Measurements from ENCODE around the gene PRSS33.
A peak's percentile ranks its signal among the peaks of the same experiment; 100 is the strongest.

Gene PRSS33

GRCh38 chr16:2777903-2778629, 9.3 kb downstream of the PRSS33 start:
- no peak for DNase-seq (ENCODE audit: low read depth in 4 of 4, low spot score in 1 of 4)

DNA sequence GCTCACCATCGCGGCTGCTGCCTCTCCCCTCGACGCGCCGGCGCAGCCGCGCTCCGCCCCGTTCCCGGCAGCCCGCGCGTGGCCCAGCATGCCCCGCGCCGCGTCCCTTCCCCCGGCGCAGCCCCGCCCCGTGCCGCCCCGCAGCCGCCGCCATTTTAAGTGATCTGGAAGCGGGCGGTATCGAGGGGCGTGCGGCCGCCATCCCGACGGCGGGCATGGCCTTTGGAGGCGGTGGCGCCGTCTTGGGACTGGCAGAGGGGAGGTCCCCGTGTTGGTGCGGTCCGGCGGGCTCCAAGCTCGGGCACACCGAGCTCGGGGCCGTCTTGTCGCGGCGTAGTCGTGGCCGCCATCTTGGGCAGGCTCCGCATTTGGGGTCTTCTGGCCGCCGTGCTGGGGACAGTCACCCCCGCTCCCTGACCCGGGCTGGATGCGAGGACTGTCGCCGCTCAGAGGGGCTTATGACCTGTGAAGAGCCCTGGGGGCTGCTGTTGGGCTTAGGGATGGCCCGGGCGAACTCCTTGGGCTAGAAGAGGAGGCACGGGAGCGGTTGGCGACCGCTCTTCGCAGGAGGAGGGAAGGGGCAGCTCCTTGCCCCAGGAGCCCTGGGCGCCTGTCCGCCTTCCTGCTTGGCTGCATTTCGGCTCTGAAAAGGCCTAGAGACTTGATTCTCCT, 10.0 kb downstream of the PRSS33 start, which contains the start of gene ELOB:
ELOB (minus strand) TSS at position 50 of the 672 bp plus-strand sequence; CDS start at position 9, 41 bp downstream.
- peak; percentile 74 to 83 (median 80) for DNase-seq (ENCODE audit: low read depth in 4 of 4, low spot score in 1 of 4)

DNA sequence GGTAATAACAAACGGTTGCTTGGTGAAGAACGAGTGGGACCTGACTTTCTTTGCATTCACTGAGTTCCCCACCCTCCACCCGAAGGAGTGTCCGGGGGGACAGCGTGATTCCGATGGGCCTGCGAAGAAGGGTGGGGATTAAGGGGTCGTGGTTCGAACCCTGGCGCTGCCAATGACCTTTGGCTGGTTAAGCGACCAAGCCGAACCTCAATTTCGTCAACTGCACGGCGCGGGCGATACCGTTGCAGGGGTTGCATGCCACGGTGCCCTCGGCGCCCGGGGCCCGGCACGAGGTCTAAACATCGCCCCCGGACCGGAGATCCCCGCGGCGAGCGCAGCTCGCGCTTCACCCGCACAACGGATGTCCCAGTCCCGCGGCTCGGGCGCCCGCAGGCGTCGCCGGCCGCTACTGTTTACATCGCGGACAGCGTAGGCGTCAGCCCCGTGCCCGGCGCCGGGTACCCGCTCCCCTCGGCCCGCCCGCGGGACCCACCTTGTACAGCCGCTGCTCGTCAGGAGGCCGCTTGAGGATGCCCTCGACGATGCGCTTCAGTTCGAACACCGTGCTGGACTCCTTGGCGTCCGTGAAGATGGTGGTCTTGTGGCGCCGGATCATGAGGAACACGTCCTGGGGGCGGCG, 10.7 kb downstream of the PRSS33 start:
- peak in 1 of 4 experiments; percentile 22 for DNase-seq (ENCODE audit: low read depth in 4 of 4, low spot score in 1 of 4)

- DNase-seq (ENCODE audit: low read depth in 4 of 4, low spot score in 1 of 4), result no peak
Measured at GRCh38 chr16:2775765-2776499, 11.4 kb downstream of the PRSS33 start.

GRCh38 chr16:2775131-2775716, 12.1 kb downstream of the PRSS33 start:
- DNase-seq (ENCODE audit: low read depth in 4 of 4, low spot score in 1 of 4), result no peak

- DNase-seq (ENCODE audit: low read depth in 4 of 4, low spot score in 1 of 4), result no peak
Measured at GRCh38 chr16:2774161-2774891, 13.0 kb downstream of the PRSS33 start.

DNA sequence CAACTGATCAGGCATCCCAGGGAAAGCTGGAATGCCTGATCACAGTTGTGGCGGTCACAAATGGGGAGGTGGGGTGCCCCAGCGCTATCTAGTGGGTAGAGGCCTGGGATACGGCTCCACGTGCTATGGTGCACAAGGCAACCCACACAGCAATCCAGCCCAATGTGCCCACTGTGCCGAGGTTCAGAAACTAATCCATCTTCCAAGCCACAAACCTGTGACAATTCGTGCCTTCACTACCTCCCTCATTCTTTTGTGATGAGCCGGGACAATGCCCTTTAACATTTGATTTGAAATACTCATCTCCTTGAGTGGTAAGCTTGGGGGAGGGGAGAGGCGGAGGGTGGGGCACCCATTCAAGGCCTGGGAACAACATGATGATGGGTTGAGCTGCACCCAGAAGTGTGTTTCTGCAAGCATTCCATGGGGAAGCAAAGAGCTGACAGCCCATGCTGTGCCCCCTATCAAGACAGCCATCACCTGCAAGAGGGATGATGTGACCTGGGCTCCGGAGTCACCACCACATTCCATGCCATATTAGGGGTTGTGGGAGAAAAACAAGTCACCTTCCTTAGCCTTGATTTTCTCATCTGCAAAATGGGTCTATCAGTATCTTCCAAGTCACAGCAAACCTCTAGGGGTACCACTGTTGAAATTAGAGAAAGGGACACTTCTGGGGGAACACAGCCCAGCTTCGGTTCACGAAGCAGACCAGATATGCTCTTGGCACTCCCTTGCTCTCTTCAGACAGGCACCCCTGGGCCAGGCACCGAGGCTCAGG, 14.0 kb downstream of the PRSS33 start:
- no peak for DNase-seq (ENCODE audit: low read depth in 4 of 4, low spot score in 1 of 4)

GRCh38 chr16:2771496-2772402, 15.6 kb downstream of the PRSS33 start:
- no peak for DNase-seq (ENCODE audit: low read depth in 4 of 4, low spot score in 1 of 4)

DNA sequence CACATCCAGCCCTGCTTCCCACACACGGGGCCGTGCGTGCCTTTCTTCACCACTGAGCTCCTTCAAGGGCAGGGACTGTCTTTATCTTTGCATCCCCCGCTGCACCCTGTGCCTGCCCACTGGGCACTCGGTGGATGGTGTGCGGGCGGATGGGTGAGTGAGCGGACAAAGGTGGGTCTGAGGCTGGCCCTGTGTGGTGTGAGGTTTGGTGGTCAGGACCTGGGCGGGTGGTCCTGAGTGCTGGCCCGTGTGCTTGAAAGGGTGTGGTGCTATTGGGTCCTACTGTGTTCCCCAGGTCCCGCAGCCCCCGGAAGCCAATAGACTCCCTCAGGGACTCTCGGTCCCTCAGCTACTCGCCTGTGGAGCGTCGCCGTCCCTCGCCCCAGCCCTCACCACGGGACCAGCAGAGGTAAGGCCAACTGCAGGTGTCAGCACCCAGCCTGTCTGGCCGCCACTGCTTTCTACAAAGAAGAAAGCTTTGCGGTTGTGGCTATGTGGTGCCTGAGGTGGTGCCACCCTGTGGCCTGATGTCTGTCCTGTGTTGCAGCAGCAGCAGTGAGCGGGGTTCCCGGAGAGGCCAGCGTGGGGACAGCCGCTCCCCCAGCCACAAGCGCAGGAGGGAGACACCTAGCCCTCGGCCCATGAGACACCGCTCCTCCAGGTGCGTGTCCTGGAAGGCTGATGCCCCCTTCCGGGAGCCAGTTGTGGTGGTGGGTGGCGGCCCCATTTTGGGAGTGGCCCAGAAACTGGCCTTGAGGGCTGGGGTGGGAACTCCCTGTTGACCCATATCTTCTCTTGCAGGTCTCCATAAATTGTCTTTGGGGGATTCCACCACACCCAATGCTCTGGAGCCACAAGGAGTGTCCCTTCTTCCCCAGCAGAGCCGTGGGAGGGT, 17.1 kb downstream of the PRSS33 start:
- no peak for DNase-seq (ENCODE audit: low read depth in 4 of 4, low spot score in 1 of 4)

GRCh38 chr16:2769675-2770056, 17.7 kb downstream of the PRSS33 start:
- DNase-seq (ENCODE audit: low read depth in 4 of 4, low spot score in 1 of 4), result no peak

DNA sequence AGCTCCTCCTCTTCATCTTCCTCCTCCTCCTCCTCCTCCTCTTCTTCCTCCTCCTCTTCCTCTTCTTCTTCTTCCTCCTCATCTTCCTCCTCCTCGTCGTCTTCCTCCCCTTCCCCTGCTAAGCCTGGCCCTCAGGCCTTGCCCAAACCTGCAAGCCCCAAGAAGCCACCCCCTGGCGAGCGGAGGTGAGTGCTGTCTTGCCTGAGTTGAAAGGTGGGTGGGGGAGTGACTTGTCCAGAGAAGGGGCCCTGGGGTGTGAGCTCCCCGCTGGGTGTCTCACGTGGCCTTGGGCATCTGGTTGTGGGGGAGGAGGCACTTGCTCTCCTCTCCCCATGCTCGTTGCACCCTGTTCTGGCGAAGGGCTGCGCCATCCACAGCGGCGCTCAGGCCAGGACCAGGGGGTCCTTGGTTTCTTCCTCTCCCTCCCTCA, 18.2 kb downstream of the PRSS33 start:
- no peak for DNase-seq (ENCODE audit: low read depth in 4 of 4, low spot score in 1 of 4)

DNA sequence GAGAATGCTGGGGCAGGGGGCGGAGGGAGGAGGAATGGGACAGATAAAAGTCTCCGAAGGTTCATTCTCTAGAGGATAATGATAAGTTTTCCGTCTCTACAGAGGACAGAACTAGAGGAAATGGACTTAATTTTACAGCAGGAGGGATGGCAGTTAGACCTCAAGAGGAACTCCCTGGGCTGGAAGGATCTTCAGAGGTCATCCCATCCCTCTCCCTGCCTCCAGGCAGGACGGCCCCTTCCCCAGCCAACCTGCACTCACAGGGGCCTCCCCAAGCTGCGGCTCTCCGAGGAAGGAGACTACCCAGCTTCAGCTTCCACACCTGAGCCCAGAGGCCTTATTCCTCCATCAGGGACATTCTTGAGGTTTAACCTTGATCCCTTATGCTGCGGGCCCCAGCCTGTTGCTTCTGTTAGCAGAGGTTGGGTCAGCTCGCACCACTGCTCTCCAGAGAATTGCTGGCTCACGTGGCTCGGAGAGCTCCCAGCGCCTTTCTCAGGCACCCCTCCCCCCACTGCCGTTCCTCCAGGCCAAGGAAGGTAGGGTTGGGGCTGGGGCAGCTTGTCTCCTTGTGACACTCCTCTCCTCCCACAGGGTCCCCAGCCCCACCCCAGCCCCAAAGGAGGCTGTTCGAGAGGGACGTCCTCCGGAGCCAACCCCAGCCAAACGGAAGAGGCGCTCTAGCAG, 18.8 kb downstream of the PRSS33 start:
- no peak for DNase-seq (ENCODE audit: low read depth in 4 of 4, low spot score in 1 of 4)

DNA sequence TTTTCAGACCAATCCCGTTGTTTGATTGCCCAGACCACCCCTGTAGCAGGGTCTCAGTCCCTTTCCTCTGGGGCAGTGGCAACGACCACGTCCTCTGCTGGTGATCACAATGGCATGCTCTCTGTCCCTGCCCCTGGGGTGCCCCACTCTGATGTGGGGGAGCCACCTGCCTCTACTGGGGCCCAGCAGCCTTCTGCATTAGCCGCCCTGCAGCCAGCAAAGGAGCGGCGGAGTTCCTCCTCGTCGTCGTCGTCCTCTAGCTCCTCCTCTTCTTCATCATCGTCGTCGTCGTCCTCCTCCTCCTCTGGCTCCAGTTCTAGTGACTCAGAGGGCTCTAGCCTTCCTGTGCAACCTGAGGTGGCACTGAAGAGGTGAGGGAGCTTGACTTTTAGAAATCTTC, 19.5 kb downstream of the PRSS33 start:
- no peak for DNase-seq (ENCODE audit: low read depth in 4 of 4, low spot score in 1 of 4)

- no peak for DNase-seq (ENCODE audit: low read depth in 4 of 4, low spot score in 1 of 4)
Measured at GRCh38 chr16:2767140-2767731, 20.1 kb downstream of the PRSS33 start.

- DNase-seq (ENCODE audit: low read depth in 4 of 4, low spot score in 1 of 4), result no peak
Measured at GRCh38 chr16:2766430-2767139, 20.8 kb downstream of the PRSS33 start.

All from stimulated activated CD4-positive, alpha-beta T cell treated with anti-CD3 and anti-CD28 coated beads, Interleukin-1b, Interleukin-23, amount 100 ng/mL, for 24 hours (primary cell).